ENCODE measurements around the gene NTSR2.

GRCh38 chr2:11685906-11686470, 16.0 kb upstream of the NTSR2 start:
- TF ChIP-seq CTCF (IDR thresholded peaks at IDR 0.05; ENCODE audit: low read length) (no peak), EZH2 (optimal IDR thresholded peaks at IDR 0.05; ENCODE audit: low read depth, low read length) (no peak), EZH2phosphoT487 (IDR thresholded peaks at IDR 0.05; ENCODE audit: low read length) (no peak)

Data from MM.1S (cell line).